ENCODE results near the gene SPRY1.

Gene SPRY1

DNA sequence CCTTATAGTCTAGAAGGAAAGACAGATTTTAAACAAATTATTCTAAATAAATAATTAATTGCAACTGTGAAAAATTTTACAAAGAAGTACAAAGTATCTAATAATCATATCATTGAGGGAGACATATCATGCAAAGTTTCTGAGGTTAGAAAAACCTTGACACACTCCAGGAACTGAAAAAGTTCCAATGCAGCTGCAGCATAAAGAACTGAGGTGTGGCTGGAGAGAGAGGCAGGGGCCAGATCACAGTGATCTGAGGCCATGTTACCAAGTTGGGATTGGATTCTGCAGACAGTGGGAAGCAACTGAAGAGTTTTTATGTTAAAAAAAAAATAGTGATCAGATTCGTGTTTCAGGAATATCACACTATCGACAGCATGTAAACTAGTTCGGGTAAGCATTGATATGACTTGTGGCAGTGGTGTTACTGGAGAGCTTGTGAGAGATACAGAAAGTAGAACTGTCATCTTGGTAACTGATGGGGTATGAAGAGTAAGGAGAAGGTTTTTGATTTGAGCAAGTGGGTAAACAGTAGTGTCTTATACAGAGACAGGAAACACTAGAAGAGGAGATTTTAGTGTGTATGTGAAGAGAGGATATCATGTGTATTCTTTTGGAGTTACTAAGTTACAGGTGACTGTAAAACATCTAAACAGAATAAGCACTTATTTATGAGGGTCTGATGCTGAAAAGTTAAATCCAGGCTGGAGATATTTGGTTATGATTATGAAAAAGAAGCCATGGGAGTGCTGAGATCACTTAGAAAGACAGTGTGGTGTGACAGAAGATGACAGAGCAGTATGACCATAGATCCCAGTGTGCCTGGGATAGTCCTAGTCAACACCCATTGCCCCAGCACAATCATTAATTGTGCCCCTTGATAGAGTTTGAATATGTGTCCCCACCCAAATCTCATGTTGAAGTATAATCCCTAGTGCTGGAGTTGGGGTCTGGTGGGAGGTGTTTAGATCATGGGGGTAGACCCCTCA, 15.6 kb upstream of the SPRY1 start:
- DNase-seq (ENCODE audit: low spot score) = no peak

DNA sequence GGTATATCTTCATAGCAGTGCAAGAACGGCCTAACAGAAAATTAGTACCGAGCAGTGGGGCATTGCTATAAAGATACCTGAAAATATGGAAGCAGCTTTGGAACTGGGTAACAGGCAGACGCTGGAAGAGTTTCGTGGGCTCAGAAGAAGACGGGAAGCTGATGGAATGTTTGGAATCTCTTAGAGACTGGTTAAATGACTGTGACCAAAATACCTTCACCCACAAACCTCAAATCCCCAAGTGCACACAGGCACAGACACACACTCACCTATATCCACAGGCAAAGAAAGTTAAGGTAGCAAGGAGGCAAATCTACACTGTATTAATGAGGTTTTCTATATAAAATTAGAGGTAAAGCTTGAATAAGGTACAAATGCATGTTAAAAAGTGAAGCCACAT, 14.6 kb upstream of the SPRY1 start:
- no peak for DNase-seq (ENCODE audit: low spot score)

DNA sequence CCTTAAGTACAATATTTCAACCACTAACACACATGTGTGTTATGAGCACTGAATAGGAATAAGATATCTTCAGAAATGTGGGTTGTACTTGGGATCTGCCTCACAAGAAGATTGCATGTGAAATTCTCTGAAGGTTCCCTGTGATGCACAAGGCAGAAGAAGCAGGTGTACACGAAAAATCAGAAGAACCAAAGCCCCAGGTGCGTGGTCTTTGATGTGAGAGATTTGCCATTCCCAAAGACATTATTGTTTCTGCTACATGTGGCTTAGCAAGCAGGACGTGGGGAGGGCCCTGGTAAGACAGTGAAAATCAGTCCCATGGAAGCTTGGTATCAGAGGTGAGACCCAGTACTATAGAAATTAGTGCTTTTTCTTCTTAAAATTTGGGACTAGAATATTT, 13.0 kb upstream of the SPRY1 start:
- DNase-seq (ENCODE audit: low spot score) = no peak

DNA sequence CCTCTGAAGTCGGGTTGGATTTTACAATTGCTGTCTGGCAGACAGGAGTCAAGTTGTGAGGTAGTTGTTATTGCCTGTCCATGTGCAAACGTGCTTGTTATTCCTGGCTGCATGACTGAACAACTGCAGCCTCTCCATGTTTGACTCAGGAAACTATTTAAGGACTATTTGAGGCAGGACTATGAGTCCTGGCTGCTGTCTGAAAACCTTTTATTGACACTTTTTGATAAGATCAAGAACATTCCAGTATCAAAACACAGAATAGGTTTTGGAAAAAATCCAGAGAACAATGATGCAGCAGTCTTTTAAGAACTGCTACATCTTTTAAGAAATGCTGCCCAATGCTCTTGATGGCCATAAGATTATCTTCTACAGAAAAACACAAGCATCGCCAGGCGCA, 10.0 kb upstream of the SPRY1 start:
- no peak for DNase-seq (ENCODE audit: low spot score)

DNA sequence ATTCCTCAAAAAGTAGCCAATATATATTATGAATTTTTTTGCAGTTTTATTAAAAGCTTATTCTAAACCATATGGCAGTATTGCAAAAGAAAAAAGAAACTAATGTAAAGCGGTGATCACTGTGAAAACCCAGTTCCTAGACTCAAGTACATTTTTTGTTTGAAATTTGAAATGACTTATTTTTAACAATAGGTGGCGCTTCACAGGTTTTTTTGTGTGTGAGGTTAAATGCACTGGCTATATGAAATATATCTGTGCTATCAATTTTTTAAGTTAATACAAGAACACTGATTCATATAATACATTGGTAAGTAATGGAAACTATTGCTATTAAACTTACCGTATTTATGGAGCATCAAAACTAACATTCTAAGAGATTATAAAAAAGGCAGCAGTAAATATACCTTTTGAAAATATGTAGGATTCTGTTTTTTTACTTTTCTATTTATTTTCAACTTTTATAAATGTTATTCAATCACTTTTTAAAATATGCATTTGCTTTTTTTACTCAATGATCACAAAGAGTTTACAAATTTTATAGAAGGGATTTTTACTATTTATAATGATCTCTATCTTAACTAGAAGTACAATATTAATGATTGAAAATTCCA, 5.6 kb upstream of the SPRY1 start:
- no peak for DNase-seq (ENCODE audit: low spot score)

DNA sequence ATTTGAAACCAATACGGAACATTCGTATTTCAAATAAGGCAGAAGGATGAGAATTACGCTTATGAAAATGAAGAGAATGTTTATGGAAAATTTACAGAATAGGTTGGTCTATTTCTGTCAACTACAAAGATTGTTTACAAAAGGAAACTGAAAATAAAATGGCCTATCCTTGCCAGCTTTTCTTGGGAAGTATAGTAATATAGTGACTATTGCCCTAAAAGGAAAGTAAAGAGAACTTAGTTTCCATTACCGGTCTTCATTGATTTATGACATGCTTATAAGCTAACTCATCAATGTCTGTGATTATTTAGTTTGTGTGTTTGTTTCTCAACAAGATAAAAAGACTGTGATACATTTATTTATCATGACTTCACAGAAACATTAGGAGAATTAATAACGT, 2.9 kb upstream of the SPRY1 start:
- no peak for DNase-seq (ENCODE audit: low spot score)

DNA sequence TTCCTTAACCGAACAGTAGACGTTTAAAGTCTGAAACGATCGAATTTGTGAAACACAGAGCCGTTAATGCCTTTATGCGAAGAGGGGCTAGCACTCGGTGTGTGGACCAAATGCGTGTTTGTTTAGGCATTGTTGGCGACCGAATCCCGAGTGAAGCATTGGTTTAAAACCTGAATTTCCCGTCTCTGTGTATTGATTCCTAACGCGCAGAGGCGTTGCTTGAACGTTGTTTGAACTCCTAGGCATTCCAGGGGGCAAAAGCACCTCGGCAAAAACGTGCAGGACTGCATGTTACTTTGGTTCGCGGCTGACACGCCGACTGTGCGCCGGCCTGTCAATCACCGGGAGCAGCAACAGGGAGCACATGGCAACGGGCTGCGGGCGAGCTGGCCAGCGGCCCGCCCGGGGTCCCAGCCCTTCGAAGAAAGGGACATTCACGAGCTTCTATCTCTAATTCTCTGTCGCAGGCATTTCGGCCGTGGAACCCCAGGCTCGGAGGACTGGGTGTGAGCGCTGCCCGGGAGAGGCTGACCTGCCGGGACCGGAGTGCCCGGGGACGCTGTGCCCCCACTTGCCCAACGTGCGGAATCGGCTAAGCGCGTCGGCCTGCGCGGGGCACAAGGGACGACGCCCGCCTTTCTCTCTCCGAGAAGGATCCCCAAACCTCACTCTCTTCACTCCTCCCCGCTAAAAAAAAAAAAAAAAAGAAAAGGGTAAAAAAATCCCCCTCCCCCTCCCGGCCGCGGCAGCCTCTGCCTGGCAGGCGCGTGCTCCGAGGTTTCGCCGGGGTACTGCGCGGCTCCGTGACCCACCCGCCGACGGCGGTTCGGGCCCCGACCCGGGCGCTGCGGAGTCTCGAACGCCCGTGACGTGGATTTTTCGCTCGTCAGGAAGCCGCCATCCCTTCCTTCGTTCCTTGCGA, 810 bp downstream of the SPRY1 start:
- DNase-seq (ENCODE audit: low spot score) = peak; percentile 83

DNA sequence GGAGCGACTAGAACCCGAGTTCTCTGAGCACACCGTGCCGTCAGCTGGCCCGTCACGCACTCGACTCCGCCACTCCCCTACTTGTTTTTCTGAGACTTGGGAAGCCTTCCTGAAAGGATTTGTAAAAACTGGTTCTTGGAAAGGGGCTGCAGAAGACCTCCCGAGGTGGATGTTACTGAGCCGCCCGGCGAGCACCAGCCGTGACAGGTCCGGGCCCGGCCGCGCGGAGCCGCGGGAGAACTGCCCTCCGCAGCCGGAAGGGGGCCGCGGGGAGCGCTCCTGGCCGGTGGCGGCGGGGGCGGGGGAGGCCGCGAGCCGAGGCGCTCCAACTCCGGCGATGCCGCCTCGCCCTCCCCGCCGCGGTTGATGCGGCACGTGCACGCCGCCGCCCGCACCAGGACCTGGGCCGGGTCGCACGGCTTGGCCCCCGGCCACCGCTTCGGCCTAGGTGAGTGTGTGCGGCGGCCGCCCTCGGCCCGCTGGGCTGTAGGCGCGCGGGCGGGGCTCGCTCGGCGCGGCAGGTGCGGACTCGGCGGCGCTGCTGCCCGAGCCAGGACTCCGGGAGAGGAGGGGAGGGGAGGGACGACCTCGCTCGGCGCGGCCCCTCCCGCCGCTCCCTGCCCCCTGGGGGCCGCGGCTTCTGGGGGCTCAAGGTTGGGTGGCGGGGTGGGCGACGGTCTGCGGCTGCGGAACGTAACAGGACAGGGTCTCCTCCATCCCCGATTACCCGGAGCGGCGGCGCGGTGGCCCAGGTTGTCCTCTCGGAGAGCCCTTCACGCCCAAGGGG, 1.7 kb downstream of the SPRY1 start:
- DNase-seq (ENCODE audit: low spot score) = peak; percentile 87

DNA sequence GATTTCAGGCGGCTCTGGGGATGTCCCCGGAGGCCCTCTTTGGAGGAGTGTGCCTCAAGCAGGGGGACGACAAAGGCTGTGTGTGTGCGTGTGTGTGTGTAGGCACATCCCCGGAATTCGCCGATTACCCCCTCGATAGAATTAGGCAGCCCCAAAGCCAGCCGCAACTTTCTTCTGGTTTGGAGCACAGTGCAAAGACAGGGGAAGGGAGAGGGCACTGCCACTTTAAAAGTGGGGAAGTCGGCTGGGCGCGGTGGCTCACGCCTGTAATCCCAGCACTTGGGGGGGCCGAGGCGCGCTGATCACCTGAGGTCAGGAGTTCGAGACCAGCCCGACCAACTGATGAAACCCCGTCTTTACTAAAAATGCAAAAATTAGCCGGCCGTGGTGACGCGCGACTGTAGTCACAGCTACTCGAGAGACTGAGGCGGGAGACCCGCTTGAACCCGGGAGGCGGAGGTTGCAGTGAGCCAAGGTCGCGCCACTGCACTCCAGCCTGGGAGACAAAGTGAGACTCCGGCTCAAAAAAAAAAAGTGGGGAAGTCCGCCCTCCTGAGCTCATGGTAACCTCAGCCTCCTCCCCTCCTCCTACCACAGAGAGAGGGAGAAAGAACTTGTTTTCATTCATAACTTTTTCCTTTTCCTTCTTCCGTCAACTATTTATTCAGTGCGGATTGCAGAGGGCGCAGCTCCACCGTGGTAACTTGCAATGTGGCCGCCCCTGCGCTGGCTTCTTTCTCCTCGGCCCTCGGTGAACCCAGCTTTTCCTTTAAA, 2.4 kb downstream of the SPRY1 start:
- peak; percentile 78 for DNase-seq (ENCODE audit: low spot score)

DNA sequence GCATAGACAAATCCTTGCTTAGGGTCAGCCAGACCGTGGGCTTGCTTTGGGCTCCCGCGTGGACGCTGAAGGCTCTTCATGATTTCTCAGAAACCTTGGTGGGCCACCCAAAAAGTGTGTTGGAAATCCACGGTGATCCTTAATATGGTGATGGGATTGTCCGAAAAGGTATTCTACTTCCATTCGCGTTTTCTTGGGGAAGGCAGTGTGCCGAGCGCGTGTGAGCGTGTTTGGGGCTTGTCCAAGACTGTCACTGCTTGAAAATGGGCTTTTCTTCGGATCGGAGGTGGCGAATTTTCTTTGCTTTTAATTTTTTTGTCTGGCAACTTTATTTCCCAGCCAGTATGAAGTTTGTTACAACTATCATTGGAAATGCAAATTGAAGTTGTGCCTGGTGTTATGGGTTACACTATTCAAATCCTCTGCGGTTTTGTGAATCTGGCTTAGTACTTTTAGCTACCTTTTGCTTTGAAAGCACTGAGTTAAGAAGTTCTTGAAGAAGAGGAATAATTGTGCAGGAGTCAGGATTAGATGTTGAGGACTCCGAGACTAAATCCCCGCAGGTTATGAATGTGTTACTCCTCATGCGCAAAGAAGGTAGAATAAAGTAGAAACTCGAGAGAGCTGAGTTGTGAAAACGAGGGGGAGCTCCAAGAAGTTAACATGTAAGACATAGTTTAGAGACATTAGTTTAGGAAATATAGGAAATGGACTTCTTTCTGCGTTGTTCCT, 3.2 kb downstream of the SPRY1 start:
- DNase-seq (ENCODE audit: low spot score) = no peak

DNA sequence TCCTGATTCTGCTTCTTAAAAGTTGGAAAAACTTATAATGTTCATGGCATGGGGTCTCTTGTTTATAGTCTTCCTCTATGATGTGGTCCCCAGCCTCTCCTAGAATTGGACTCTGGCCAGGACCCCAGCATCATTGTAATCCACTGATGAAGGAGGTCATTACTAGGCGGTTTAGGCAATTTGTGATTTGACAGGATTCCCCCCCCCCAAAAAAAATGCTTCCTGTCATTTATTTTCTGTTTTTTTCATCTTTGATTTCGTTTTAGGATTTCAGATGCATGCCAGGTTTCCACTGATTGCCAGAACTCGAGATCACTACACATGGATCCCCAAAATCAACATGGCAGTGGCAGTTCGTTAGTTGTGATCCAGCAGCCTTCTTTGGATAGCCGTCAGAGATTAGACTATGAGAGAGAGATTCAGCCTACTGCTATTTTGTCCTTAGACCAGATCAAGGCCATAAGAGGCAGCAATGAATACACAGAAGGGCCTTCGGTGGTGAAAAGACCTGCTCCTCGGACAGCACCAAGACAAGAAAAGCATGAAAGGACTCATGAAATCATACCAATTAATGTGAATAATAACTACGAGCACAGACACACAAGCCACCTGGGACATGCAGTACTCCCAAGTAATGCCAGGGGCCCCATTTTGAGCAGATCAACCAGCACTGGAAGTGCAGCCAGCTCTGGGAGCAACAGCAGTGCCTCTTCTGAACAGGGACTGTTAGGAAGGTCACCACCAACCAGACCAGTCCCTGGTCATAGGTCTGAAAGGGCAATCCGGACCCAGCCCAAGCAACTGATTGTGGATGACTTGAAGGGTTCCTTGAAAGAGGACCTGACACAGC, 4.9 kb downstream of the SPRY1 start:
- no peak for DNase-seq (ENCODE audit: low spot score)

DNA sequence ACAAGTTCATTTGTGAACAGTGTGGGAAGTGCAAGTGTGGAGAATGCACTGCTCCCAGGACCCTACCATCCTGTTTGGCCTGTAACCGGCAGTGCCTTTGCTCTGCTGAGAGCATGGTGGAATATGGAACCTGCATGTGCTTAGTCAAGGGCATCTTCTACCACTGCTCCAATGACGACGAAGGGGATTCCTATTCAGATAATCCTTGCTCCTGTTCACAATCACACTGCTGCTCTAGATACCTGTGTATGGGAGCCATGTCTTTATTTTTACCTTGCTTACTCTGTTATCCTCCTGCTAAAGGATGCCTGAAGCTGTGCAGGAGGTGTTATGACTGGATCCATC, 5.5 kb downstream of the SPRY1 start:
- DNase-seq (ENCODE audit: low spot score) = no peak

DNA sequence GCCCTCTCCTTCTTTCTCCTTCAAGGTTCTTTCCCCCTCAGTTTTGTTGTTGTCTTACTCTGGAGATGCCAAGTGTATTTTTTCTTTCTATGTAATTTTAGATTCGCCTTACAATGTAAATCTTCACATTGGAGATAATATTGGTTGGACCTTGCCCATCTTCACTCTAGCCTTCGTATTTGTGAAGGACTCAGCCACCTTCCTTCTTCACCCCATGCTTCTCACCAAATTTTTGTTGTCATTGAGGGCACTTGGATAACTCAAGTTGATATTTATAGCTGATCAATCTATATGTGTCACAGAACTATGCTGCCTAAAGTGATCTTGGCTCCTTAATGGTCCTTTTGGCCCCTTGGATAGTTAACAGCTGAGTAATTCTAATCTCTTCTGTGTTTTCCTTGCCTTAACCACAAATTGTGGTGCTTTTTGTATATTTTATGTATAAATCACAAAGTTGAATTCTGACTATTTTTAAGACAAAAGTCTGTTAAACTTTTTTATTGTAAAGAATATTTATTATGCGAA, 6.5 kb downstream of the SPRY1 start:
- DNase-seq (ENCODE audit: low spot score) = no peak

DNA sequence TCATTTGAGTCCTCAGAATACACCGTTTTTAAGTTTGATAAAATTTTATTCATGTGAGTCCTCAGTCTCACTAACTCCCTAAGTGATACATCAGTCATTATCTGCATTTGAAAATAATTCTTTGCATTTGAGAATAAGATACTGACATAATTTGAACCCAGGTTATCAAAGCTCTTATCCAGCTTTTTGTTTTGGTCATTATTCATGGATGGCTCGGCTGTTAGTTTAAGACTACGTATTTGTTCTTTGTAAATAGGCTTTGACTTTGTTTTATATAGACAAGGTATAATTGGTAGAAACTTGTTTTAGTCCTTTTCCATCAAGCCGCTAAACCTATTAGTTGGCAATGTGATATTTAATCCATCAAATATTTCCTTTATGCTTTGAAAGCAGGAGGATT, 7.9 kb downstream of the SPRY1 start:
- no peak for DNase-seq (ENCODE audit: low spot score)

DNA sequence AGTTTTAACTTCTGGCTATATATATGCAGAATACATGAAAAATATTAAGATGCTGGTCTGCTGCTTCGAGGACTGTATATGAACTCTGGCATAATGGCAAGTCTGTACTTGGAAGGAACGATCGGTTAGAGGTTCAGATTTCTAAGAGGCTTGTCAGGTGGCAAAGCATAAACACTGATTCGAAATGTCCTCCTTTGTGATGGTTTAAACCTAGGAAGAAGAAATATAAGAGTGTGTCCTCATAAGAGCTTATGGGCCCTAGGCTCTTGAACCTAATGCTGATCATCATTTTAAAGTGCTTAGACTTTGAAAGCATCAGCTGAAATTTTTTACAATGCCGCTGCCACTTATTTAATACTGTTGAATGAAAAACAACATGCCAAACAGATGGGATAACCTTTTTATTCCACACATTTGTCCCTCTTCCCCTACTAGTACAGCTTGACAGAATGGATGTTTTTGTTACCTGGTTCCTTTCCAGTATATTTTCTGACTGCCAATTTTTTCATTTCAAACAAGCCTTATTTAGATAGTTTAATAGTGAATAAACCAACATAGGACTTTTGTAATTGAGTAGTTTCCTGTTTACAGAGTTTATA, 8.8 kb downstream of the SPRY1 start:
- DNase-seq (ENCODE audit: low spot score) = no peak

DNA sequence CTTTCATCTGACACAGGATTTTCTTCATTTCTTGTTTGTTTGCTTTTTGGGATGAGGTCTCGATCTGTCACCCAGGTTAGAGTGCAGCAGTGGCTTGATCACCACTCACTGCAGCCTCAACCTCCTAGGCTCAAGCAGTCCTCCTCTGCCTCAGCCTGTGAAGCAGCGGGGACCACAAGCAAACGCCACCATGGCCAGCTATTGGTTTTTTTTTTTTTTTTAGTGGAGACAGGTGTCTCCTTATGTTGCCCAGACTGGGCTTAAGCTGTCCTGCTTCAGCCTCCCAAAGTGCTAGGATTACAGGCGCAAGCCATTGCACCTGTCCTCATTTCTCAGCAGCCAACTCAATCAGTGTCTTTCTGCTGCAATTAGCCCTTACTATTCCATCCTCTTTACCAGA, 10.3 kb downstream of the SPRY1 start:
- no peak for DNase-seq (ENCODE audit: low spot score)

DNA sequence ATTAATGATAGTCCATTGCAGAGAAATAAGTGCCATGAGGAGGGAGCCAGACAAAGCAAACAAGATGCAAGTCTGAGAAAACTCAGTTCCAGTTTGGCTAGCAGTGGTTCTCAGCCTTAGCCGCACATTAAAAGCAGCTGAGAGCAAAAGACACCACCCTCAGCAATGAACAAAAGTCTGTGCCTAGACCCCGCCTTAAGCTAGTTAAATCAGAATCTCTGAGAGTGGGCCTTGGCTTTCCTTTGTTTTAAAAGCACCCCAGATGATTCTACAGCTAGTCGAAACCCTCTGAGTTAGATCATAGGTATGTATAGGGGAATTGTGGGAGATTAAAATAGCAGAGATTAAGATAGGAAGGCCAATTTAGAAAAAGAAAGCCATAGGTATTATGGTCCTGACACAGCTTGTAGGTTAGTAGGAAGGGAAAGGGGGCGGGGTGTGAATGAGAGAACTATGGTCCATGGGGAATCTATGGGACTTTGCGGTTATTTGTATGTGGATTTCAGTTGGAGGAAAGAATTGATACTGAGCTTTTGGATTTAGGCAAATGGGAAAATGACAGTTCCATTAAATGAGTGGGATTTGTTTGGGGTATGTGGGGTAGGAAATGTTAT, 12.0 kb downstream of the SPRY1 start:
- DNase-seq (ENCODE audit: low spot score) = no peak

DNA sequence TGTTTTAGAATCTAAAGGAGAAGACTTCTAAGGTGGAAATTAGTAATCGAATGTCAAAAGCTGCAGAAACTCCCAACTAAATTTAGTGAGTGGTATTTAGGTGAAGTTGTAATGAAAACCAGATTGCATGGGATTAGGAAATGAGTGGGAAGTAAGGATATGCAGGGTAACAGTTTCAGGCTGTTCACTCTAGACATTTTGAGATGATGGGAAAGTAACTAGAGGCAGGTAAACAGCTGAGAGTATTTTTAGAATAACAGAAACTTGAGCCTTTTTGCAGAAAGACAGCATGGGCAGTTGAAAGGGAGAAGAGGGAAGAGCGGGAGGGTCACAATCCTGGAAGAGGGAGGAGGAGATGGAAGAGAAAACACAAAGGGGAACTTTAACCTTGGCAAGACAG, 12.7 kb downstream of the SPRY1 start:
- DNase-seq (ENCODE audit: low spot score) = no peak

Data from ecto neural progenitor cell (in vitro differentiated cells).